ENCODE data around the gene CDCP1.

Gene CDCP1

GRCh38 chr3:45113625-45114050 is 32.5 kb downstream of the CDCP1 start:
- DNase-seq (ENCODE audit: low read depth in 2 of 2): no peak

GRCh38 chr3:45112939-45113338 is 33.2 kb downstream of the CDCP1 start:
- no peak for DNase-seq (ENCODE audit: low read depth in 2 of 2)

- no peak for DNase-seq (ENCODE audit: low read depth in 2 of 2)
These were observed 35.7 kb downstream of the CDCP1 start for GRCh38 chr3:45110509-45110833.

GRCh38 chr3:45109771-45110508 is 36.2 kb downstream of the CDCP1 start:
- no peak for DNase-seq (ENCODE audit: low read depth in 2 of 2)

- DNase-seq (ENCODE audit: low read depth in 2 of 2): no peak
These were observed 39.3 kb downstream of the CDCP1 start for GRCh38 chr3:45106874-45107273.

- DNase-seq (ENCODE audit: low read depth in 2 of 2): peak in 1 of 2 donors; percentile 22
These were observed 40.1 kb downstream of the CDCP1 start for GRCh38 chr3:45105855-45106671.

GRCh38 chr3:45104715-45105711 is 41.2 kb downstream of the CDCP1 start:
- DNase-seq (ENCODE audit: low read depth in 2 of 2): no peak

- DNase-seq (ENCODE audit: low read depth in 2 of 2): no peak
These were observed 42.1 kb downstream of the CDCP1 start for GRCh38 chr3:45103753-45104714.

- no peak for DNase-seq (ENCODE audit: low read depth in 2 of 2)
These were observed 42.8 kb downstream of the CDCP1 start for GRCh38 chr3:45103334-45103733.

GRCh38 chr3:45100981-45101407 is 45.2 kb downstream of the CDCP1 start:
- no peak for DNase-seq (ENCODE audit: low read depth in 2 of 2)

- DNase-seq (ENCODE audit: low read depth in 2 of 2): no peak
These were observed 47.9 kb downstream of the CDCP1 start for GRCh38 chr3:45098310-45098709.

- no peak for DNase-seq (ENCODE audit: low read depth in 2 of 2)
These were observed 48.8 kb downstream of the CDCP1 start for GRCh38 chr3:45097296-45097883.

- no peak for DNase-seq (ENCODE audit: low read depth in 2 of 2)
These were observed 50.2 kb downstream of the CDCP1 start for GRCh38 chr3:45095916-45096526.

- DNase-seq (ENCODE audit: low read depth in 2 of 2): no peak
These were observed 53.0 kb downstream of the CDCP1 start for GRCh38 chr3:45093176-45093575.

- DNase-seq (ENCODE audit: low read depth in 2 of 2): no peak
These were observed 53.8 kb downstream of the CDCP1 start for GRCh38 chr3:45092132-45093031.

- no peak for DNase-seq (ENCODE audit: low read depth in 2 of 2)
These were observed 55.3 kb downstream of the CDCP1 start for GRCh38 chr3:45090855-45091254.

GRCh38 chr3:45088543-45089358 is 57.4 kb downstream of the CDCP1 start:
- DNase-seq (ENCODE audit: low read depth in 2 of 2): no peak

- DNase-seq (ENCODE audit: low read depth in 2 of 2): no peak
These were observed 59.0 kb downstream of the CDCP1 start for GRCh38 chr3:45087155-45087554.

All from stimulated activated CD4-positive, alpha-beta T cell treated with anti-CD3 and anti-CD28 coated beads, Interleukin-1b, Interleukin-23, amount 100 ng/mL, for 1 hour (primary cell).